ENCODE results near the gene TMEM269.
A peak's percentile ranks its signal among the peaks of the same experiment; 100 is the strongest.

The TMEM269 gene

GRCh38 chr1:42825036-42825851 is 40.5 kb downstream of the TMEM269 start:
- no peak for DNase-seq

- no peak for DNase-seq
Measured at GRCh38 chr1:42830631-42831030, 45.8 kb downstream of the TMEM269 start.

GRCh38 chr1:42831273-42831672 is 46.5 kb downstream of the TMEM269 start:
- no peak for DNase-seq

GRCh38 chr1:42832641-42833240 is 48.0 kb downstream of the TMEM269 start:
- no peak for DNase-seq

- DNase-seq = no peak
Measured at GRCh38 chr1:42833981-42834380, 49.2 kb downstream of the TMEM269 start.

- DNase-seq = no peak
Measured at GRCh38 chr1:42834803-42835202, 50.0 kb downstream of the TMEM269 start.

- DNase-seq = no peak
Measured at GRCh38 chr1:42835422-42835821, 50.6 kb downstream of the TMEM269 start.

- no peak for DNase-seq
Measured at GRCh38 chr1:42837709-42838108, 52.9 kb downstream of the TMEM269 start.

GRCh38 chr1:42838482-42839190 is 53.8 kb downstream of the TMEM269 start:
- no peak for DNase-seq

- no peak for DNase-seq
Measured at GRCh38 chr1:42841010-42841409, 56.2 kb downstream of the TMEM269 start.

GRCh38 chr1:42841440-42842147 is 56.8 kb downstream of the TMEM269 start:
- no peak for DNase-seq

GRCh38 chr1:42844592-42845140 is 59.9 kb downstream of the TMEM269 start:
- DNase-seq = no peak

GRCh38 chr1:42845193-42845592 is 60.4 kb downstream of the TMEM269 start:
- no peak for DNase-seq

- DNase-seq = peak; percentile 5
Measured at GRCh38 chr1:42845866-42846256, 61.1 kb downstream of the TMEM269 start.

GRCh38 chr1:42846257-42847110 is 61.7 kb downstream of the TMEM269 start, which contains the start of gene ZNF691:
ZNF691 (plus strand) TSS chr1:42846613; CDS start chr1:42849659, 3,046 bp downstream.
- peak; percentile 97 for DNase-seq

- no peak for DNase-seq
Measured at GRCh38 chr1:42847111-42847595, 62.4 kb downstream of the TMEM269 start.

- DNase-seq = no peak
Measured at GRCh38 chr1:42847721-42848460, 63.1 kb downstream of the TMEM269 start.

- peak; percentile 4 for DNase-seq
Measured at GRCh38 chr1:42848823-42849537, 64.2 kb downstream of the TMEM269 start.

- DNase-seq = no peak
Measured at GRCh38 chr1:42849944-42850343, 65.2 kb downstream of the TMEM269 start.
